ENCODE measurements around the gene SLC24A3.

- no peak for TF ChIP-seq CTCF (CRISPR knock-in tag; IDR thresholded peaks at IDR 0.05)
- no peak for TF ChIP-seq CENPT (CRISPR knock-in tag; IDR thresholded peaks at IDR 0.05; ENCODE audit: low read depth)
These were observed 478.7 kb downstream of the SLC24A3 start for GRCh38 chr20:19691125-19691524.
